ENCODE data around the gene IDI2.
"Not testable (repeated sequence)": the region's sequence is repeated elsewhere in the genome, so short reads cannot be mapped to it uniquely, and the experiment has no call there.

Gene IDI2

GRCh38 chr10:1045415-1045814 is 19.8 kb upstream of the IDI2 start:
- DNase-seq = no peak

- DNase-seq = no peak
Measured at GRCh38 chr10:1044964-1045363, 19.3 kb upstream of the IDI2 start.

GRCh38 chr10:1044146-1044545 is 18.5 kb upstream of the IDI2 start:
- no peak for DNase-seq

DNA sequence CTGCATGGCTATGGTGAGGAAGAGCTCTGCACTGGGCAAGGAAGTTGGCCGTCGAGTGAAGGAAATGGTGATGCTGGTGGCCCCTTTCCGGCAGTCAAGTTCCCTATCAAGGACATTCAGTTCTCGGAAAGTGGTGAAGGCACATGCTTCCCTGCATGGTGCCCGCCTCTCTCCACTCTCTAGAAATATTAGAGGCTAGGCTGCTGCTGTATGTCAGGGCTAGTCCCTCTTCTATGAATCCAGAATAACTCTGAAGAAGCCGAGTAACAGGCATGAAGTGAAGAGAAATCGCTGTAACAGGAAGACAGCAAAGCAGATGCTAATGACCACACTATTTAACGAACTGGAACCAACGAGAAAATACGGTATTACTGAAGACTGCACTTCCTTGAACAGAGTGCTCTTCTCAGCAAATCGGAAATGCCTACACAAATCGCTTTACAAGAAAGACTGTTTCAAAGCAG is 17.9 kb upstream of the IDI2 start:
- DNase-seq = no peak

DNA sequence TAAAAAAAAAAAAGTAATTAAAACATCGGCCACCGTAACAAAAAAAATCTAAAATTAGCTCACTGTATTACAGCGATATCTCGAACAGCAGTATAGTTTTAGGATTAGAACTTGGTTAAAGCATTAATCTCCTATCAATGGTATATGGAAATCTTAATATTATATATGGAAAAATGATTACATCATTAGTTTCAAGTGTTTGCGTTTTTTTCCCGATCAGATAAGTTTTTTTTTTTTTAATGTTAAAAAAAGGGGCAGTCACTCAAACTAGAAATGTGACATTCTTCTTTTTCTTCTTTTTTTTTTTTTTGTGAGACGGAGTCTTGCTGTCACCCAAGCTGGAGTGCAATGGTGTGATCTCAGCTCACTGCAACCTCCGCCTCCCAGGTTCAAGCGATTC is 15.9 kb upstream of the IDI2 start:
- no peak for DNase-seq

GRCh38 chr10:1040133-1040532 is 14.5 kb upstream of the IDI2 start:
- DNase-seq = no peak

DNA sequence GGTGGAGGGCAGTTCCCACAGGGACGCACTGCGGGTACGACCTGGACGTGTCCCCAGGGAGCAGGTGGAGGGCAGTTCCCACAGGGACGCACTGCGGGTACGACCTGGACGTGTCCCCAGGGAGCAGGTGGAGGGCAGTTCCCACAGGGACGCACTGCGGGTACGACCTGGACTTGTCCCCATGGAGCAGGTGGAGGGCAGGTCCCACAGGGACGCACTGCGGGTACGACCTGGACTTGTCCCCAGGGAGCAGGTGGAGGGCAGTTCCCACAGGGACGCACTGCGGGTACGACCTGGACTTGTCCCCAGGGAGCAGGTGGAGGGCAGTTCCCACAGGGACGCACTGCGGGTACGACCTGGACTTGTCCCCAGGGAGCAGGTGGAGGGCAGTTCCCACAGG is 13.1 kb upstream of the IDI2 start:
- DNase-seq = not testable (repeated sequence)

DNA sequence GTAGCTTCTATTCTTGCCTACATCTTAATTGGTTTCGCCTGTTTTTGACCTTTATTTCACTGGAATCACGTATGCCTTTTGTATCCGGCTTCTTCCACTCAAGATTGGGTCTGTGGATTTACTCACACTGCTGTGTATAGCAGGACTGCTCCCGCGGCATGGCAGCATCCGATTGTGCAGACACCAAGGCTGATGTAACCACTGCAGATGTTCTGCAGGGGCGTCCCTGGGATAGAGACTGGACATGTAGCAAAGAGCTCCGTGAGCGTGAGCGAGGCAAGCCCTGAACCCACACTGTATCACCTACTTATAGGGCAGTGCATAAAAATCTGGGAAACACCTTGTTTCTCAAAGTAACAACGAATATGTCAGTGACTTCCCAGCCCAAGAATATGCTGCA is 11.4 kb upstream of the IDI2 start:
- peak; percentile 34 for DNase-seq

- peak; percentile 96 for DNase-seq
Measured at GRCh38 chr10:1036341-1036791, 10.7 kb upstream of the IDI2 start.

DNA sequence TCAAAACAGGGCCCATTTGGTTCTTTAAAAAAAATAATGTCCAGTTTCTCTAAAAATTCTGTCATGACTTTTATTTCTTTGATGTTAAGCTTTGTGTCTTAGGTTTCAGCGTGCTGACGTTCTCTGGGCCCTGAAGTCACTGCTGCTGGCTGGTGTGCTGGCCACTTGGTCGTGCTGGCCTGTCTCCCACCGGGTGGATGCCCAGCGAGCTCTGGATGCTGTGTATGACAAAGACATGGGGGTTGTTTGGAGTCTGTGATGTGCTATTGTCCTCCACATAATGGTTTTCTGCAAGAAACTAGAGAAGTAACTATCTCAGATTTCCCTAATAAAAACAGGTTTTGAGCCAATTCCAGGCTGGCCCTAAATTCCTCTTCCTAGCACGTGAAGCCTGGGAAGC is 9.5 kb upstream of the IDI2 start:
- no peak for DNase-seq

DNA sequence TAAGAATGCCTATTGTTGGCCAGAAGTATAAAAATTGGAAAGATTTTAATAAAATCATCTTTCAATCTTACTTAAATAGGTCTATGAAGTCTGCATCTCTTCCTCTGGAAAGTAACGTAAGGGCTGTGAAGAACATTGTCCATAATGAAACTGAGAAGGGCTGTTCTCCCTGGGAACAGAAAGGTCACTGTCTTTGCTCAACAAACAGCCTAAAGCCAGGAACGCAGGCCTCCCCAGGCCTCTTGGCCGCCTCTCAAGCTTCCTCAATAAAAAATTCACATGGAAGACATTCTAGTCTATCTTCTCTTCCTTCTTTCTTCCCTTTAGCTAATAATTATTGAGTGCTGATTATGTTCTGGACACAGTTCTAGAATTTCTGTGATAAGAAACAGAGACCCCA is 9.1 kb upstream of the IDI2 start:
- no peak for DNase-seq

DNA sequence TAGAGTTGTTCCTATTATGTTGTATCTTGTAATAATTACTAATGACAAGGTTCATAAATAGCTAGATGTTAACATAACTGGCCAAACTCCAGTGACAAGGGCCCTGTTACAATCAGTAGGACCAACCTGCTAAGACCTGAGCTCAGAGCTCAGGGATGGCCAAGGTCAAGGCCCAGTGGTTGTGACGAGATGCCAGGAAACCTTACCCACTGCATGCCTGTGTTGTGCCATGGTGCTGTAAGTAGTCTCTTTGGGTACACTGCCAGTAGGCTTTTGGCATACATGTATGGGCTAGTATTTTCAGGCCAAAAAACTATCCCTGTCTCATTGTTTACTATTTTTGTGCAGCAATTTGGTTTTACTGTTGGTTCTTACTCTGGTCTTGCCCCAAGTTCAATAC is 7.9 kb upstream of the IDI2 start:
- no peak for DNase-seq

DNA sequence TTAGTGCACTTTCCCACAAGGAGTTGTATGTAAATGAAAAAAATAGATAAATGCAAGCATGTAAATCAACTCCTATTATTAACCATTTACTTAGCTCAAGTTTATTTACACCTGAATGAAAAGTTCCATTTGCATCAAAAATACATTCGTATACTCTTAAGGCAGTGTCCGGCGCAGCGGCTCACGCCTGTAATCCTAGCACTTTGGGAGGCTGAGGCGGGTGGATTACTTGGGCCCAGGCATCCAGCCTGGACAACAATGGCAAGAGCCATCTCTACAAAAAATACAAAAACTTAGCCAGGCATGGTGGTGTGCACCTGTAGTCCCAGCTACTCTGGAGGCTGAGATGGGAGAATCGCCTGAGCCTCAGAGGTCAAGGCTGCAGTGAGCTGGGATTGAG is 4.2 kb upstream of the IDI2 start:
- DNase-seq = no peak

DNA sequence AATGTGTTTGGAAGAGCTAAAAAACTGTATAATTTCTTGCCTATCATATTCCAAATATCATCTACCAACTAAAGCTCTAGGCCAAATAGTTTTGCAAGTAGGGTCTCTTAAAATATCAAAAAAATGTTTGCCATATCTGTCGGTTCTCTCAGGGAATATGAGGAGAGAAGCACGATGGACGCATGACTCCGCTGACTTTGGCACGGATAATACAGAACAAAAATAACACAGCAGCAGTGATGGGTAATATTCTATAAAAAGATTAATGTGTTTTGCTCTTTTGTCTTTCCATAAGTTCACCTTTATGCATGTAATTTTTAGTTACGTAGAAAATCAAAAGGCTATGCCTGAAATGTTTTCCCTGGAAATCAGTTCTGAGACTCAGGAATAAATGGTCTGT is 919 bp upstream of the IDI2 start:
- no peak for DNase-seq

DNA sequence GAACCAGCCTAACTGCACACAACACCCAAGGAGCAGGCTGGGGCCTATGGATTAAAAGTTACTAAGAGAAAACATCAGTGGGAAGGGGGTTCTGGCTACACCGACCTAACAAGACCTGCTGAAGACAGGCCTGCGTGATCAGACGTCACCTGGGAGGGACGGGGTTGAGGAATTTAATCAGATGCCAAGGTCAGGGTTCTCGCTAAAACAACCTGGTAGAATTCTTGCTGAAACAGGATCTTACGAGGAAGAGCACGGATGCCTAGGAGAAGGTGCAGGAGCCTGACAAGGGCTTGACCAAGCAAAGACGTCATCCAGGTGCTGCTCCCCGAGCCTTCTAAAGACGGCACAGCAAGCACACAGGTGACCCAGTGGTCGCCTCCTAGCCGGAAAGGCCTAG is 1.6 kb downstream of the IDI2 start:
- no peak for DNase-seq

DNA sequence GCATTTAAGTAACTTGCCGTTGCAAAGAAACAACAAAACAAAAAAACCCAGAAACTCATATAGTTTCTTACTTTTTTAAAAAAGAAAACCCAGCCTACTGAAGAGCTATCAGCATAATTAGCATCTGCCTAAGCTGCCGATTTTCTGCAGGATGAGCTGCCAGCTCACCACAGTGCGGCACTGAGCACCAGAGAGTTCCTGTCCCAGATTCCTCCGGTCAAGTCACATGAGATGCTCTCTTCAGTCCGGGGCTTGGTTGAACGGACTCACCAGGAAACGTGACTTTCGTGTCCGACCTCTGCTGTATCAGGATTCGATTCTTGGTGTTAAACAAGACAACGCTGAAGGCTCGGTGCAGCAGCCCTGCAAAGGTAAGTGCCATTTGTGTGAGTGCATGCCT is 3.2 kb downstream of the IDI2 start:
- DNase-seq = no peak

GRCh38 chr10:1020958-1021357 is 4.7 kb downstream of the IDI2 start:
- no peak for DNase-seq

GRCh38 chr10:1020460-1020859 is 5.2 kb downstream of the IDI2 start:
- no peak for DNase-seq

GRCh38 chr10:1019362-1019761 is 6.3 kb downstream of the IDI2 start:
- no peak for DNase-seq

DNA sequence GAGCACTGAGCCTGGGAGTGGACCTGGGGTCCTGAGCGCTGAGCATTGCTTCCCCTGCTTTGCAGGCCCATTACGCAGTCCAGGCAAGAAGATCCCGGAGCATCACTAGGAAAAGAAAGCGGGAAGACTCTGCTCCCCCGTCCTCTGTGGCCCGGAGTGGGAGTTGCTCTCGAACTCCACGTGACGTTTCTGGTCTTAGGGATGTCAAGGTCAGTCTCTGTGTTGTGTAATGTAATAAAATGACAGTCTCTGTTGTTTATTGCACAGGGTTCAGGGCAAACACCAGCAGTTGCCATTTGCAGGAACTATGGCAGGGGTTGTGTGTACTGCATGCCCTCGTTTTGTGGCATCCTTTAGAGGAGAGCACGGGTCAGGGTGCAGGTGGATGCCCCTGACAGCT is 10.0 kb downstream of the IDI2 start:
- DNase-seq = no peak

DNA sequence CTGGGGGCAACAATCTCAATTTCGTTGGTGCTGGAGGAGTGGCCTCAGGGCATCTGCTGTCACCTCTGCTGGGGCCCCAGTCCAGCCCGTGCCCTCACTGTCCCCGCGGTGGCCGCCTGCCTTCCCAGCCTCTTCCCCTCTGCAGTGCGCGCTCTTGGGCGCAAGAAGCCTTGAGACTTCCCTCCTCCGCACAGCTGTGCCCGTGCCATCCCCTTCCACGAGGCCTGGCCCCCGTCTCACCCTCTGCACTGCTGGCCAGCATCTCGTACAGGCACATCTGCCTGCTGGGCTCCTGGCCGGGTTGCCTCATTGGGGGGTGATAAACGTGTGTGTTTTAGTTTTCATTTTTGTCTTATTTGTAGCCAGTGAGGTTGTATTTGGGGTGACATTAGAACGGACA is 14.0 kb downstream of the IDI2 start:
- no peak for DNase-seq

GRCh38 chr10:1010703-1011102 is 15.0 kb downstream of the IDI2 start:
- no peak for DNase-seq

DNA sequence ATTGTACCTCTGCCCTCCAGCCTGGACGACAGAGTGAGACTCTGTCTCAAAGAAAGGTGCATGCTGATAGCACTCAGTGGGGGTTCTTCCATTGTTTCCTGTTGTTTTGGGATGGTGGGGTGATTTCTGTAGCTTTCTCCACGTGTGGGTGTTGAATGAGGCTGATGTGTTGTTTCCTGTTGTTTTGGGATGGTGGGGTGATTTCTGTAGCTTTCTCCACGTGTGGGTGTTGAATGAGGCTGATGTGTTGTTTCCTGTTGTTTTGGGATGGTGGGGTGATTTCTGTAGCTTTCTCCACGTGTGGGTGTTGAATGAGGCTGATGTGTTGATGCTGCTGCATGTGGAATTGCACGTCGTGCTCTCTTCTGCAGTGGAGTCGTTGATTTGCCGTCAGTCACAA is 15.7 kb downstream of the IDI2 start:
- not testable (repeated sequence) for DNase-seq

- no peak for DNase-seq
Measured at GRCh38 chr10:1009071-1009494, 16.6 kb downstream of the IDI2 start.

GRCh38 chr10:1007583-1007982 is 18.1 kb downstream of the IDI2 start:
- no peak for DNase-seq

GRCh38 chr10:1006573-1006972 is 19.1 kb downstream of the IDI2 start:
- no peak for DNase-seq
